PC-3 (cell line): ENCODE measurements around the gene PLA2G4B.

Source experiments
- CTCF ChIP-seq: fragments of 300-600 bp; sonication (generic); conservative IDR thresholded peaks from 2 replicates; pipeline ENCODE4 v1.5.1; 2017; ENCODE audit warnings: antibody characterized with exemption, low read depth, mild to moderate bottlenecking, low read length
- EZH2phosphoT487 ChIP-seq: fragments of 300-600 bp; sonication (generic); IDR thresholded peaks from 2 replicates; pipeline ENCODE4 v1.6.1; 2018; ENCODE audit warnings: mild to moderate bottlenecking, antibody characterized with exemption, low read length, borderline replicate concordance

GRCh38 chr15:41883484-41883825 is 44.8 kb downstream of the PLA2G4B start:
- TF ChIP-seq CTCF (no peak), EZH2phosphoT487 (no peak)
